HepG2 (cell line): ENCODE results near the gene DOCK1.

Experiments
- CEBPG ChIP-seq: IDR thresholded peaks from 2 replicates; pipeline ENCODE4 v1.6.1; 2016
- CTCF ChIP-seq: sonication (generic); formaldehyde crosslinking; IDR thresholded peaks from 2 replicates; pipeline ENCODE4 v1.5.0; 2020; ENCODE audit warnings: mild to moderate bottlenecking, missing genetic modification reagents, moderate library complexity
- MAZ ChIP-seq, 2 experiments: sonication (generic) in 1 of 2; formaldehyde crosslinking in 1 of 2; IDR thresholded peaks; 2 replicates each; pipeline versions ENCODE4 v1.5.0 to v1.6.1; 2012 to 2020; ENCODE audit warnings: low read depth in 2 of 2, mild to moderate bottlenecking in 2 of 2, borderline replicate concordance in 1 of 2, improper control_type of control experiment in 1 of 2, low read length in 1 of 2, missing genetic modification reagents in 1 of 2, moderate library complexity in 1 of 2
- NFE2L2 ChIP-seq: fragments of 150-350 bp; IDR thresholded peaks from 2 replicates; pipeline ENCODE4 v1.6.1; 2014; ENCODE audit warnings: low read length
- NR2C2 ChIP-seq: sonication (generic); formaldehyde crosslinking; IDR thresholded peaks from 2 replicates; pipeline ENCODE4 v1.4.0; 2020; ENCODE audit warnings: missing genetic modification reagents, mild to moderate bottlenecking, moderate library complexity, borderline replicate concordance

GRCh38 chr10:126935263-126935946, 30.2 kb downstream of the DOCK1 start:
- TF ChIP-seq CEBPG (CRISPR knock-in tag) (no peak), MAZ (IDR thresholded peaks at IDR 0.05; ENCODE audit: borderline replicate concordance, low read depth, low read length) (no peak), MAZ (CRISPR knock-in tag; IDR thresholded peaks at IDR 0.05; ENCODE audit: low read depth) (no peak), NFE2L2 (no peak), CTCF (CRISPR knock-in tag) (no peak), NR2C2 (no peak)
